Measurements from ENCODE around the gene PIP5KL1.

The PIP5KL1 gene

DNA sequence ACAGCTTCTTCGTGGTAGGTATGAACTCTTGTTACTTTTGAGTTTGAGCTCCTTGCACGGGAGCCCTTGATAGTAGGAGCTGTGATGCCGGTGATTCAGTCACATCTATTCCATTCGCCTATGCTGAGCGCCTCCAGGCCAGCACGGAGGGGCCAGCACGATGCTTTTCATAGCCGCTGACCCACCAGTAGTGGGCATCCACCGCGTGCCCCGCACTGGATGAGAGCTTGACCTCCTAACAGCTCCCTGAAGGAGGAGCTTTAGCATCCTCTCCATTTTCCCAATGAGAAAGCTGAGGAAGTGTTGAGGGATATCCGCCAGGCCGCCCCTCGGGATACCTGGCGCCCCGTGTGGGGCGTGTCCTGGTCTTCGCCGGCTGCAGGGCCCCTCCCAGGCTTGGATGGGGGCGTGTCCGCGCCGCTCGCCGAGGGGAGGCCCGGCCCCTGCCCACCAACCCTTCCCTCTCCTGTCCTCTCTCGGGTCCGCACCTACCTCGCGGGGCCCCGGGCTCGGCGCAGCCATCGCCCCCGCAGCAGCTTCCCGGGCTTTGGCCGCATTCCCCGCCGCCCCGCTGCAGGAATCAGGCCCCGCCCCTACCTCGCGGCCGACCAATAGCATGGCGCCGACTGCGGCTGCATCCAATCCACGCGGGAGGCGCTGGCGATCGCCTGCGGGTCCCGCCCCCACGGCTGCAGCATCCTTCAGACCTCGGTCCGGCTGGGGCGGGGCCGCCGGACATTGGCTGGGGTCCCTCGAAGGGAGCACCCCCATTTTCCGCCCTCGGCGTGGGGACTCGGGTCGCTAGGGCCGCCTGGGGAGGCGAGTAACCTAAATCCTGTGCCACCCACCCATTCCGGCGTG, at the start of gene PIP5KL1:
Gene PIP5KL1, minus strand, starts transcription at position 547 of the 861 bp plus-strand sequence. Its CDS starts 25 bp downstream, at position 522.
- peak; percentile 68 for DNase-seq

DNA sequence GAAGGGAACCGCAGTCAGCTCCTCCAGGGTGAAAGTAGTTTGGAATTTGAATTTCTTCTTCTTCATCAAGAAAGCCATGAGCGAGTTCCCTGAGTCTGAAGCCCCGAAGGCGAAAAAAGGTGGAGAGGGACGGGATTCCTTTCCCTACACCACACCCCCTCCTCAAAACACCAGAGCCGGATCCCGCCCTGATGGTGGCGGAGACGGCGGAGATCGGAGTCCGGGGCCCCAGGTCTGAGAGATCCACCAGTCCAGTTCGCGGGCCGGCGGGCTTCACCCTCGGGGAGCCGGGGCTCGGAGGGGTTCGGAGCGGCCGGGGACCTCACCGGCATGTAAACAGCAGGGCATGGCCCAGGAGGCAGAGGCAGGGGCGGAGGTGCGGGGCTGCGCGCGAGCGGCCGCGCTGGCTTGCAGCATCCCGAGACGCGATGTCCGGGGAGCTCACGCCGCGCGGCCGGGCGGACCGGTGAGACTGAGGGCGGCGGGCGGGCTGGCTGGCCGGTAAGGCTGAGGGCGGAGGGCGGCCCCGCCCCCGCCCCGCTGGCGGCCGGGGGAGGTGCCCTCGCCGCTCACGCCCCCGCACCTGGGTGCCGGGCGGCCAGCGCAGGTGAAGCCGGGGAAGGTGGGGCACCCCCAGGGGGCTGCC, 49.6 kb upstream of the PIP5KL1 start:
- DNase-seq = peak; percentile 56

DNA sequence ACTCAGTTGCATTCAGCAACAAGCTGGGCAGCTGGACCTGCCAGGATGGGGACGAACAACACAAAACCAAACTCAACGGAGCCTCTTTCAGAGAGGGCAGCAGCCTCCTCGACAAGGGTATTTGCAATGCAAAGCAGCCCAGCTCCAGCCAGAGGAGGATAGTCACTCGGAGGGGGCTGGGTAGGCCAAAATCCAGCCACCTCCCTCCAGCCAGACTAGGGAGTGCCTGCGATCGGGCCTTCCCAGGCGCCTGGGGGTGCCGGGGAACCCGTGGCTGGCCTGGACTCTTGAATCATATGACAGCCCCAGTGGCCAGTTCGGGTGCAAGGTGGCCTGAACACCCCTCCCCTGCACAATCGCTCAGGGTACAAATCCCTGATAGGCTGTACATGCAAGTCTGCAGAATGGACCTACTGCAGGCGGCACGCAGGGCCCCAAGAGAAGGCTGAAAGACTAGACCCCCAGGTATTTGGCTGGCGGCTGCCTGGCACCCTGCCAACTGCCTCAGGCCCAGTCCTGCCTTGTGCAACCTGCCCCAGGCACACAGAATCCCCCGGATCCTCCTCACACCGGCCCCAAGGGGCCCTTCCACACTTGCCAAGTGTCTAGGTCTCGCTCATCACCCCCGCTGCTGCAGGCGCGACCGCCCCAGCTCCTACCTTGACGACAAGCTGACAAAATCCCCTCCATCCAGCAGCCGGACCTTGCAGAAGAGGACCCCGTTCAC, 48.9 kb upstream of the PIP5KL1 start:
- peak; percentile 56 for DNase-seq

DNA sequence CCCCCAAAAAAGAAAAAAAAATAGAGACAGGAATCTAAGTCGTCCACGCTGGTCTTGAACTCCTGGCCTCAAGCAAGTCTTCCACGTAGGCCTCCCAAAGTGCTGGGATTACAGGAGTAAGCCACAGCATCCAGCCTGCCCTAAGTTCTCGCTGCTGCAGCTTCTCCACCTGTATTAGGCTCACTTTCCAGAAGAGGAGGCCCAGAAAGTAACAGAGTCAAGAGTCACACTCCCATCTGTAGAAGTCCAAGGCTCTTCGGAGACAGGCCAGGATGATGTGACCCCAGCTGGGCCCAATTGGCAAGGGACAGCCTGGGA, 48.4 kb upstream of the PIP5KL1 start:
- DNase-seq = no peak

DNA sequence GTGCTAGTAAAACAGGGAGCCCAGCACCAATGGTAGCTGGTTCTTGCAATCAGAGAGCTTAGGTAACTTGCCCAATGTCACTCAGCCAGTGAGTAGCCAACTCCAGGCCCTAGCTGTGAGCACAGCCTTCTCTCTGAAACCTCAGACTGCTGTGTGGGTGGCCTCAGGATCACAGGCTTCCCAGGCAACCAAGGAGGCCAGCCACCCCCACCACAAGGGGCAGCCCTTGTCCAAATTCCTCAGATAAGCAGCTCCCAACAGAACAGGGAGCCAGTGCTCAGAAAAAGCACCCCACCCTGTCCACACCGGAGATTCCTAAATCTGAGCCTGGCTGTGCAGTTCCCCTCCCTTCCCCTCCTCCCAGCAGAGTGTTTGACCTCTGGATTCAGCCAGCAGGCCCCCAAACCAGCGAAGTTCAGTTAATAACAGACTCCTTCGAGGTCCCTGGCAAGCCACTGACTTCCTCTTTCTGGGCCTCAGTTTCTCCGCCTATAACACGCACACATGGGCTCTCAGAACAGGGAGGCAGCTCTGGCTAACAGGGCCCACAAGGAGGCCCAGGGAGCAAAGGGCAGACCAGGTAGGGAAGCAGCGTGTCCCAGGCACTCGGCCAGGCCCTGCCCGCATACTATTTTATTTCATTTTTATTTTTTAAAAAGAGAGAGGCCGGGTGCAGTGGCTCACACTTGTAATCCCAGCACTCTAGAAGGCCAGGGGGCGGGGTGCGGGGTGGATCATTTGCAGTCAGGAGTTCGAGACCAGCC, 47.5 kb upstream of the PIP5KL1 start:
- no peak for DNase-seq

GRCh38 chr9:127977009-127977883, 46.7 kb upstream of the PIP5KL1 start:
- DNase-seq = no peak

GRCh38 chr9:127976498-127976897, 45.9 kb upstream of the PIP5KL1 start:
- peak; percentile 60 for DNase-seq

DNA sequence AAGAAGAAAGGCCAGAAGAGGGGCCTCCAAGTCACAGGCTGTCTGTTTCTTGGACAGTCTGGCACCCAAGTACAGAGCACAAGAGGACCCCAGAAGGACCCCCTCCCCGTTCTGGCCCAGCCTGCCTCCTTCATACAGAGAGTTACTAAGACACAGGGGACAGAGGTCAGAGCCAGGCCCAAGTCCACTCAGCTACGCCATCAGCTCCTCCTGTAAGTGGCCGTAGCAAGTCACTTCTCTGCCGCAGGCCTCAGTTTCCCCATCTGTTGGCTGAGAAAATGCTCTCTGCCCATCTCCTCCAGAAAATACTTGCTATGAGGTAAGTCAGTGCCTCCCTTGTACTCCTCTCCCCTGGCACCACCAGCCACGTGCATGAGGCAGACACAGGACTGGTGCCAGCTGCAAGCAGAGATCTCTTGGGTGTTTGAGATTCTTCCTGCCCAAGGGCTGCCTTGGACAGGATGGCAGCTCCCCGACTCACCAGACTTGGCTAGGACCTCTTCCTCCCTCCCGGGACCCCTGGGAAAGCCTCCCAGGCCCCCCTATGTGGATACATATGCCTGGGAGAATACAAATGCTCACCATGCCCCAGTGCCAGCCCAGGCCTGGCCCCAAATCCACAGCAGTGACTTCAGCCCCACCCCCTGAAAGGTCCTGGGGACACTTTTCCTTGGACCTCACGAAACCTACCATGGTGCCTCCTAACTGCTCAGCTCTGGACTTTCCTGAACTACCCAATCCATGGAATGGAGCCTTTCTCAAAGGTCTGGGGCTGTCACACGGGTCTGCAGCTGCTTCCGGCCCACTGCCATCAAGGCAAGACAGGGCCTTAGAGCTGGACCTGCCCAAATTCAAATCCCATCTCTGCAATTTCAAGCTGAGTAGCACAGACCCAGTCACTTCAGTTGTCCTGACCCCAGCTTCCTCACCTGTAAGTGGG, 45.1 kb upstream of the PIP5KL1 start:
- DNase-seq = no peak

GRCh38 chr9:127974769-127975261, 44.2 kb upstream of the PIP5KL1 start:
- no peak for DNase-seq

DNA sequence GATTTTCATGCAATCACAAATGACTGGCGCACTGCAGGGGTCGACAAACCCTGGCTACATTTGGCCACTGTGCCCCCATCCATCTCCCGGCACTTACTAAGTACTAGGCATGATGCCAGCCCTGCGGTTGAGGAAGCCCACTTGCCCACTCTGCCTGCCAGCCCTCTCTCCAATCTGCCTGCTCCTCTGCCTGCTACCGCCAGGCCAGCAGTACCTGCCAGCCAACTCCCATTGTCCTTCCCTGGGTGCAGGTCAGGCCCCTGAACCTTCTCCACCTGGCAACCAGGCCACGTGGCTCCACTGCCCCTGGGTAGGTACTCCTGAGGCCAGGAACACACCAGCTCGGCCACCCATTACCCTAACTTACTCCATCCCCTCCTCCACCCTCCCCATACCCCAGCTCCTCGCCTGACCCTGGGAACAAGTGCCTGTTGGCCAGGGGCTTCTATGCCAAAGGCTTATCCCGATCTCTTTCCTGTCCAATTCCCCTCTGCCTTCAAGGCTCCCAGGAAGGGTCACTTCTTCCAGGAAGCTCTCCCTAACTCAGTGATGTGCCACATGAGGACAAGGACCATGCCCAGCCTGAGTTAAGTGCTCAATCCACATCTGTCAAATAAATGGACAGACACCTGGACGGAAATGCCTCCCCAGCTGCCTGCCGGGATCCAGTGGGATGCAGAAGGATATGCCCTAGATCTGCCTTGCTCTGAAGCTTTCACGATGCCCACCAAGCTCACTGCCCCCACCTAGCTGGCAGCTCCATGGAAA, 43.6 kb upstream of the PIP5KL1 start:
- no peak for DNase-seq

GRCh38 chr9:127973169-127974000, 42.8 kb upstream of the PIP5KL1 start:
- DNase-seq = no peak

GRCh38 chr9:127972236-127972871, 41.8 kb upstream of the PIP5KL1 start:
- DNase-seq = no peak

DNA sequence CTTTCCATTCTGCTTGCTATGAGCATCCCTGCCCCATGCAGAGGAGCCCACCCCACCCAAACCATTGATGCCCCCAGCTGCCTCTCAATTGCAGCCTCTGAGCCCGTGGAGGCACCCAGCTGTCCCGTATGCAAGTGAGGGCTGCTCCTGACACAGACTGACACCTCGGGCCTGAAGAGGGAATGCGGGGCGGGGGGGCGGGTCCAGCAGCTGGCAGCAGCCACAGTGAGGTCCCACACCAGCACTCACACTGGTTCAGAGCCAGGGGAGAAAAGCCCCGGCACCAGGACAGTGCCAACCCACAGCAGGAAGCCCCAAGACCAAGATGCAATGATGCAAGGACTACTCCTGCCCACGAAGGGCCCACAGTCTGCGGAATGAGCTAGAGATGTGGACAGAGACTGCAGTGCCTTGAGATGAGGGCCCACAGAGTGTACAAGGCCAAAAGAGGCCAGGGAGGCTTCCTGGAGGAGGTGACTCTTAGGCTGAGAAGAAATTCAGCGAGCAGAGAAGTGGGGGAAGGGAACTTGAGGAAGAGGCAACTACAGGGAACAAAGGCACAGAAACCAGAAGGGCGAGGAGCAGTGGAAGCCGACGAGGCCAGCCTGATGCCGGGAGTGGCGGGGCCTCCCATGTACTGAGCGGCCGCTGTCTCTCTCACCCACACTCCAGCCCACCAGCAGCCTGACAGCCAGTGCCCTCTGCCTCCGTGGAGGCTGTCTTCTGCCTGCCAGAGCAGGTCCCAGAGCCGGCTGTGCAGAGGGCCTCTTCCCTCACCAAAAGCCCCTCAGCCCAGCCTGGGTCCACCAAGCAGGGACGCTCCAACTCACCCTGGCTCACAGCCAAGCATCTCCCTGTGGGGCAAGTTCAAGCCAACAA, 41.0 kb upstream of the PIP5KL1 start:
- no peak for DNase-seq

- peak; percentile 85 for DNase-seq
Measured at GRCh38 chr9:127970401-127971313, 40.1 kb upstream of the PIP5KL1 start.

GRCh38 chr9:127968700-127969383, 38.3 kb upstream of the PIP5KL1 start:
- DNase-seq = no peak

DNA sequence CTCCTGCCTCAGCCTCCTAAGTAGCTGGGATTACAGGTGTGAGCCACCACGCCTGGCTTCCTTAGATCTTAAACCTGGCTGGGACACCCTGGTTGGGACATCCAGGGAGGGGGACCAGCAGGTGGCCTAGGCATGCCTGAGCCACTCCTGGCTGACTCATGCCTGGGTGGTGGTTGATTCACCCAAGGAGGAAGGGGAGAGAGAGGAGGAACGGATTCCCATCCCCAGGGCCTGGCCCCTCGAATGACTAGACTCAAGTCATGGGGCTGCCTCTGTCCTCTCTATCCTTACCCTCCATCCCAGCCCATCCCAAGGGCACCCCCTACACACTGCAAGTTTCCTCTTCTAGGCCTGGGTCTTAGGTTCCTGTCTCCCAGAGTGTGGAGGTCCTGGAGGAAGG, 37.5 kb upstream of the PIP5KL1 start:
- no peak for DNase-seq
